ENCODE data around the gene TAF6. TPM values are rescaled to one million over a fixed set of nuclear protein-coding genes. Genes with fewer than 3 reads are reported as not detected.

TAF6 gene
- total RNA-seq, 1 experiment from 2014 or later: 50.5 TPM

- peaks cover 52% of the 10 kb centered on the region for H3K36me3 Mint-ChIP-seq (ENCODE audit: insufficient read depth, unreplicated experiment)
- H3K9me3 Mint-ChIP-seq (ENCODE audit: low read depth, unreplicated experiment): no peaks in the 10 kb centered on the region
- peak within 1 kb of the TSS; percentile 9 for H3K27ac Mint-ChIP-seq (ENCODE audit: unreplicated experiment)
- TF ChIP-seq CTCF (IDR thresholded peaks at IDR 0.05; ENCODE audit: unreplicated experiment): no peak
- peaks cover 11% of the 10 kb centered on the region for H3K4me1 Mint-ChIP-seq (ENCODE audit: low read depth, unreplicated experiment)
- TSS peak; percentile 12 for BruUV-seq (replicated peaks)
- peak within 1 kb of the TSS; percentile 79 for H3K4me3 Mint-ChIP-seq (ENCODE audit: low read depth, unreplicated experiment)
- intact Hi-C loops (cut with micrococcal nuclease; ENCODE audit: unreplicated experiment): no loop called here
- DNase-seq: peak; percentile 88
- CTCF ChIA-PET: interaction anchor here (0.7 kb wide), 1 partner anchor 9 kb away, joined by 3 read pairs; no protein-coding TSS in a partner anchor
- H3K27me3 Mint-ChIP-seq (ENCODE audit: unreplicated experiment): no peaks in the 10 kb centered on the region
Observed at GRCh38 chr7:100088621-100089457, 30.3 kb downstream of the TAF6 start, which contains the start of gene COPS6. COPS6 (plus strand) TSS chr7:100088969; CDS start chr7:100088991, 22 bp downstream.

GRCh38 chr7:100088095-100088620 lies 31.0 kb downstream of the TAF6 start:
- Mint-ChIP-seq H3K4me3 (ENCODE audit: low read depth, unreplicated experiment) (peak overlapping the region; percentile 79), H3K9me3 (ENCODE audit: low read depth, unreplicated experiment) (no peaks in the 10 kb centered on the region), H3K4me1 (ENCODE audit: low read depth, unreplicated experiment) (peaks cover 13% of the 10 kb centered on the region), H3K27me3 (ENCODE audit: unreplicated experiment) (no peaks in the 10 kb centered on the region), H3K36me3 (ENCODE audit: insufficient read depth, unreplicated experiment) (peaks cover 47% of the 10 kb centered on the region), H3K27ac (ENCODE audit: unreplicated experiment) (no peak overlapping the region)
- no TSS peak for BruUV-seq (replicated peaks)
- CTCF ChIA-PET: interaction anchor here (0.7 kb wide), 1 partner anchor 8 kb away, joined by 3 read pairs; no protein-coding TSS in a partner anchor
- no peak for DNase-seq
- no peak for TF ChIP-seq CTCF (IDR thresholded peaks at IDR 0.05; ENCODE audit: unreplicated experiment)
- intact Hi-C loops (cut with micrococcal nuclease; ENCODE audit: unreplicated experiment): no loop called here

GRCh38 chr7:100087055-100087750 lies 32.0 kb downstream of the TAF6 start:
- Mint-ChIP-seq H3K36me3 (ENCODE audit: insufficient read depth, unreplicated experiment) (peaks cover 43% of the 10 kb centered on the region), H3K4me1 (ENCODE audit: low read depth, unreplicated experiment) (peaks cover 22% of the 10 kb centered on the region), H3K27ac (ENCODE audit: unreplicated experiment) (no peak overlapping the region), H3K9me3 (ENCODE audit: low read depth, unreplicated experiment) (no peaks in the 10 kb centered on the region), H3K4me3 (ENCODE audit: low read depth, unreplicated experiment) (no peak overlapping the region), H3K27me3 (ENCODE audit: unreplicated experiment) (no peaks in the 10 kb centered on the region)
- CTCF ChIA-PET: no interaction called here
- intact Hi-C loops (cut with micrococcal nuclease; ENCODE audit: unreplicated experiment): no loop called here
- BruUV-seq (replicated peaks): no TSS peak
- no peak for DNase-seq
- no peak for TF ChIP-seq CTCF (IDR thresholded peaks at IDR 0.05; ENCODE audit: unreplicated experiment)

- Mint-ChIP-seq H3K27ac (ENCODE audit: unreplicated experiment) (no peak overlapping the region), H3K9me3 (ENCODE audit: low read depth, unreplicated experiment) (no peaks in the 10 kb centered on the region), H3K36me3 (ENCODE audit: insufficient read depth, unreplicated experiment) (peaks cover 41% of the 10 kb centered on the region), H3K27me3 (ENCODE audit: unreplicated experiment) (no peaks in the 10 kb centered on the region), H3K4me1 (ENCODE audit: low read depth, unreplicated experiment) (peaks cover 22% of the 10 kb centered on the region), H3K4me3 (ENCODE audit: low read depth, unreplicated experiment) (no peak overlapping the region)
- TF ChIP-seq CTCF (IDR thresholded peaks at IDR 0.05; ENCODE audit: unreplicated experiment): no peak
- CTCF ChIA-PET: no interaction called here
- no TSS peak for BruUV-seq (replicated peaks)
- intact Hi-C loops (cut with micrococcal nuclease; ENCODE audit: unreplicated experiment): no loop called here
- no peak for DNase-seq
Observed at GRCh38 chr7:100085515-100085914, 33.6 kb downstream of the TAF6 start.
